ENCODE data around the gene KPNB1. TPM values are rescaled to one million over a fixed set of nuclear protein-coding genes. Genes with fewer than 3 reads are reported as not detected.

Gene KPNB1
- total and polyA plus RNA-seq, 2 experiments from 2014 or later = 274 to 599 TPM

DNA sequence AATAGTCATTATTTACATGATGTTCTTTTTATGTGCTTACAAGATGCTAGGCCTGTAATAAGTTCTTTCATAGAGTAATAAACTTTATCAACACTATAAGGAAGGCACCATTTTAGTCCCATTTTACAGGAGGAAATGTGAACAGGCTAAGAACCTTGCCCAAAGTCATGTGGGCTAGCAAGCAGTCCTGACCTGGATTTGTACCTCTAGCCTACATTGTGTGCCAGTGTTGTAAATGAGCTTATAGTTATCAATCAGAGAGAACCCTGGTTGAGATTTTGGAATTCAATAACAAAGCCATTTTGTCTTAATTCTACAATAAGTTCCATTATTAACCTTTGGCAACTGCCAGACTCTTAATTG is 37.6 kb downstream of the KPNB1 start:
- Histone ChIP-seq H2AFZ (no peak overlapping the region), H3K36me3 (ENCODE audit: insufficient read depth) (peaks cover 15% of the 10 kb centered on the region), H3K4me3 (no peak overlapping the region; the same call in 1 of the 2 replicates), H3K4me2 (peak overlapping the region; percentile 9; the same call in 1 of the 2 replicates), H3K4me1 (ENCODE audit: insufficient read depth) (peaks cover 16% of the 10 kb centered on the region), H4K20me1 (replicated peaks; ENCODE audit: insufficient read depth) (peaks cover 12% of the 10 kb centered on the region; the same call in 1 of the 2 replicates), H3F3A (replicated peaks; ENCODE audit: low read depth) (peaks cover 34% of the 10 kb centered on the region), H3K27ac (ENCODE audit: low read depth) (peak overlapping the region; percentile 81), H3K27me3 (ENCODE audit: insufficient read depth) (peaks cover 4% of the 10 kb centered on the region; the same call in 1 of the 2 replicates), H3K79me2 (replicated peaks; ENCODE audit: insufficient read depth) (no peaks in the 10 kb centered on the region), H3K9me2 (ENCODE audit: insufficient read depth) (no peaks in the 10 kb centered on the region)
- Mint-ChIP-seq H3K9me3 (no peaks in the 10 kb centered on the region), H3K27ac (peak overlapping the region; percentile 75), H3K36me3 (ENCODE audit: low read depth) (peaks cover 31% of the 10 kb centered on the region), H3K27me3 (ENCODE audit: insufficient read depth, low read depth, poor library complexity) (peaks cover 12% of the 10 kb centered on the region), H3K4me3 (no peak overlapping the region), H3K4me1 (peaks cover 38% of the 10 kb centered on the region)
- ATAC-seq (no peak), DNase-seq (ENCODE audit: low spot score) (no peak)
- TF ChIP-seq POLR2AphosphoS5 (IDR thresholded peaks at IDR 0.05; ENCODE audit: low read depth) (no peak), STAT1 (IDR thresholded peaks at IDR 0.05; ENCODE audit: unreplicated experiment) (no peak), EZH2phosphoT487 (IDR thresholded peaks at IDR 0.05; ENCODE audit: unreplicated experiment) (no peak), EZH2 (IDR thresholded peaks at IDR 0.05; ENCODE audit: low read depth, unreplicated experiment) (no peak), ZNF114 (CRISPR knock-in tag; IDR thresholded peaks at IDR 0.05) (no peak), ZNF331 (CRISPR knock-in tag; IDR thresholded peaks at IDR 0.05; ENCODE audit: low read depth) (no peak), CREB1 (CRISPR knock-in tag; IDR thresholded peaks at IDR 0.05; ENCODE audit: low read depth) (no peak), JUNB (IDR thresholded peaks at IDR 0.05; ENCODE audit: unreplicated experiment) (no peak), CTCF (conservative IDR thresholded peaks at IDR 0.05; ENCODE audit: low read depth in 2 of 2) (no peak), NANOG (IDR thresholded peaks at IDR 0.05; ENCODE audit: borderline replicate concordance) (no peak)
- TF ChIP-seq, protein P1, sequence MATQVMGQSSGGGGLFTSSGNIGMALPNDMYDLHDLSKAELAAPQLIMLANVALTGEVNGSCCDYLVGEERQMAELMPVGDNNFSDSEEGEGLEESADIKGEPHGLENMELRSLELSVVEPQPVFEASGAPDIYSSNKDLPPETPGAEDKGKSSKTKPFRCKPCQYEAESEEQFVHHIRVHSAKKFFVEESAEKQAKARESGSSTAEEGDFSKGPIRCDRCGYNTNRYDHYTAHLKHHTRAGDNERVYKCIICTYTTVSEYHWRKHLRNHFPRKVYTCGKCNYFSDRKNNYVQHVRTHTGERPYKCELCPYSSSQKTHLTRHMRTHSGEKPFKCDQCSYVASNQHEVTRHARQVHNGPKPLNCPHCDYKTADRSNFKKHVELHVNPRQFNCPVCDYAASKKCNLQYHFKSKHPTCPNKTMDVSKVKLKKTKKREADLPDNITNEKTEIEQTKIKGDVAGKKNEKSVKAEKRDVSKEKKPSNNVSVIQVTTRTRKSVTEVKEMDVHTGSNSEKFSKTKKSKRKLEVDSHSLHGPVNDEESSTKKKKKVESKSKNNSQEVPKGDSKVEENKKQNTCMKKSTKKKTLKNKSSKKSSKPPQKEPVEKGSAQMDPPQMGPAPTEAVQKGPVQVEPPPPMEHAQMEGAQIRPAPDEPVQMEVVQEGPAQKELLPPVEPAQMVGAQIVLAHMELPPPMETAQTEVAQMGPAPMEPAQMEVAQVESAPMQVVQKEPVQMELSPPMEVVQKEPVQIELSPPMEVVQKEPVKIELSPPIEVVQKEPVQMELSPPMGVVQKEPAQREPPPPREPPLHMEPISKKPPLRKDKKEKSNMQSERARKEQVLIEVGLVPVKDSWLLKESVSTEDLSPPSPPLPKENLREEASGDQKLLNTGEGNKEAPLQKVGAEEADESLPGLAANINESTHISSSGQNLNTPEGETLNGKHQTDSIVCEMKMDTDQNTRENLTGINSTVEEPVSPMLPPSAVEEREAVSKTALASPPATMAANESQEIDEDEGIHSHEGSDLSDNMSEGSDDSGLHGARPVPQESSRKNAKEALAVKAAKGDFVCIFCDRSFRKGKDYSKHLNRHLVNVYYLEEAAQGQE (IDR thresholded peaks at IDR 0.05; ENCODE audit: unreplicated experiment) = no peak
- TF ChIP-seq, protein P2, sequence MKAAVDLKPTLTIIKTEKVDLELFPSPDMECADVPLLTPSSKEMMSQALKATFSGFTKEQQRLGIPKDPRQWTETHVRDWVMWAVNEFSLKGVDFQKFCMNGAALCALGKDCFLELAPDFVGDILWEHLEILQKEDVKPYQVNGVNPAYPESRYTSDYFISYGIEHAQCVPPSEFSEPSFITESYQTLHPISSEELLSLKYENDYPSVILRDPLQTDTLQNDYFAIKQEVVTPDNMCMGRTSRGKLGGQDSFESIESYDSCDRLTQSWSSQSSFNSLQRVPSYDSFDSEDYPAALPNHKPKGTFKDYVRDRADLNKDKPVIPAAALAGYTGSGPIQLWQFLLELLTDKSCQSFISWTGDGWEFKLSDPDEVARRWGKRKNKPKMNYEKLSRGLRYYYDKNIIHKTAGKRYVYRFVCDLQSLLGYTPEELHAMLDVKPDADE (IDR thresholded peaks at IDR 0.05) = no peak
- TF ChIP-seq, protein P3, sequence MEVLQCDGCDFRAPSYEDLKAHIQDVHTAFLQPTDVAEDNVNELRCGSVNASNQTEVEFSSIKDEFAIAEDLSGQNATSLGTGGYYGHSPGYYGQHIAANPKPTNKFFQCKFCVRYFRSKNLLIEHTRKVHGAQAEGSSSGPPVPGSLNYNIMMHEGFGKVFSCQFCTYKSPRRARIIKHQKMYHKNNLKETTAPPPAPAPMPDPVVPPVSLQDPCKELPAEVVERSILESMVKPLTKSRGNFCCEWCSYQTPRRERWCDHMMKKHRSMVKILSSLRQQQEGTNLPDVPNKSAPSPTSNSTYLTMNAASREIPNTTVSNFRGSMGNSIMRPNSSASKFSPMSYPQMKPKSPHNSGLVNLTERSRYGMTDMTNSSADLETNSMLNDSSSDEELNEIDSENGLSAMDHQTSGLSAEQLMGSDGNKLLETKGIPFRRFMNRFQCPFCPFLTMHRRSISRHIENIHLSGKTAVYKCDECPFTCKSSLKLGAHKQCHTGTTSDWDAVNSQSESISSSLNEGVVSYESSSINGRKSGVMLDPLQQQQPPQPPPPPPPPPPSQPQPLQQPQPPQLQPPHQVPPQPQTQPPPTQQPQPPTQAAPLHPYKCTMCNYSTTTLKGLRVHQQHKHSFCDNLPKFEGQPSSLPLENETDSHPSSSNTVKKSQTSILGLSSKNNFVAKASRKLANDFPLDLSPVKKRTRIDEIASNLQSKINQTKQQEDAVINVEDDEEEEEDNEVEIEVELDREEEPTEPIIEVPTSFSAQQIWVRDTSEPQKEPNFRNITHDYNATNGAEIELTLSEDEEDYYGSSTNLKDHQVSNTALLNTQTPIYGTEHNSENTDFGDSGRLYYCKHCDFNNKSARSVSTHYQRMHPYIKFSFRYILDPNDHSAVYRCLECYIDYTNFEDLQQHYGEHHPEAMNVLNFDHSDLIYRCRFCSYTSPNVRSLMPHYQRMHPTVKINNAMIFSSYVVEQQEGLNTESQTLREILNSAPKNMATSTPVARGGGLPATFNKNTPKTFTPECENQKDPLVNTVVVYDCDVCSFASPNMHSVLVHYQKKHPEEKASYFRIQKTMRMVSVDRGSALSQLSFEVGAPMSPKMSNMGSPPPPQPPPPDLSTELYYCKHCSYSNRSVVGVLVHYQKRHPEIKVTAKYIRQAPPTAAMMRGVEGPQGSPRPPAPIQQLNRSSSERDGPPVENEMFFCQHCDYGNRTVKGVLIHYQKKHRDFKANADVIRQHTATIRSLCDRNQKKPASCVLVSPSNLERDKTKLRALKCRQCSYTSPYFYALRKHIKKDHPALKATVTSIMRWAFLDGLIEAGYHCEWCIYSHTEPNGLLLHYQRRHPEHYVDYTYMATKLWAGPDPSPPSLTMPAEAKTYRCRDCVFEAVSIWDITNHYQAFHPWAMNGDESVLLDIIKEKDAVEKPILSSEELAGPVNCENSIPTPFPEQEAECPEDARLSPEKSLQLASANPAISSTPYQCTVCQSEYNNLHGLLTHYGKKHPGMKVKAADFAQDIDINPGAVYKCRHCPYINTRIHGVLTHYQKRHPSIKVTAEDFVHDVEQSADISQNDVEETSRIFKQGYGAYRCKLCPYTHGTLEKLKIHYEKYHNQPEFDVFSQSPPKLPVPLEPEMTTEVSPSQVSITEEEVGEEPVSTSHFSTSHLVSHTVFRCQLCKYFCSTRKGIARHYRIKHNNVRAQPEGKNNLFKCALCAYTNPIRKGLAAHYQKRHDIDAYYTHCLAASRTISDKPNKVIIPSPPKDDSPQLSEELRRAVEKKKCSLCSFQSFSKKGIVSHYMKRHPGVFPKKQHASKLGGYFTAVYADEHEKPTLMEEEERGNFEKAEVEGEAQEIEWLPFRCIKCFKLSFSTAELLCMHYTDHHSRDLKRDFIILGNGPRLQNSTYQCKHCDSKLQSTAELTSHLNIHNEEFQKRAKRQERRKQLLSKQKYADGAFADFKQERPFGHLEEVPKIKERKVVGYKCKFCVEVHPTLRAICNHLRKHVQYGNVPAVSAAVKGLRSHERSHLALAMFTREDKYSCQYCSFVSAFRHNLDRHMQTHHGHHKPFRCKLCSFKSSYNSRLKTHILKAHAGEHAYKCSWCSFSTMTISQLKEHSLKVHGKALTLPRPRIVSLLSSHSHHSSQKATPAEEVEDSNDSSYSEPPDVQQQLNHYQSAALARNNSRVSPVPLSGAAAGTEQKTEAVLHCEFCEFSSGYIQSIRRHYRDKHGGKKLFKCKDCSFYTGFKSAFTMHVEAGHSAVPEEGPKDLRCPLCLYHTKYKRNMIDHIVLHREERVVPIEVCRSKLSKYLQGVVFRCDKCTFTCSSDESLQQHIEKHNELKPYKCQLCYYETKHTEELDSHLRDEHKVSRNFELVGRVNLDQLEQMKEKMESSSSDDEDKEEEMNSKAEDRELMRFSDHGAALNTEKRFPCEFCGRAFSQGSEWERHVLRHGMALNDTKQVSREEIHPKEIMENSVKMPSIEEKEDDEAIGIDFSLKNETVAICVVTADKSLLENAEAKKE (CRISPR knock-in tag; IDR thresholded peaks at IDR 0.05) = no peak
